ENCODE results near the gene BTBD19. TPM values are rescaled to one million over a fixed set of nuclear protein-coding genes. Genes with fewer than 3 reads are reported as not detected.

The BTBD19 gene
- total and polyA plus RNA-seq, 9 of the 15 experiments (the other 6 are each of a cell fraction or from before 2014, with no cell fraction given), result 0.22 to 2.0 (median 0.95) TPM

GRCh38 chr1:44826375-44827196 is 18.3 kb downstream of the BTBD19 start (continued):
- TF ChIP-seq, protein P1, sequence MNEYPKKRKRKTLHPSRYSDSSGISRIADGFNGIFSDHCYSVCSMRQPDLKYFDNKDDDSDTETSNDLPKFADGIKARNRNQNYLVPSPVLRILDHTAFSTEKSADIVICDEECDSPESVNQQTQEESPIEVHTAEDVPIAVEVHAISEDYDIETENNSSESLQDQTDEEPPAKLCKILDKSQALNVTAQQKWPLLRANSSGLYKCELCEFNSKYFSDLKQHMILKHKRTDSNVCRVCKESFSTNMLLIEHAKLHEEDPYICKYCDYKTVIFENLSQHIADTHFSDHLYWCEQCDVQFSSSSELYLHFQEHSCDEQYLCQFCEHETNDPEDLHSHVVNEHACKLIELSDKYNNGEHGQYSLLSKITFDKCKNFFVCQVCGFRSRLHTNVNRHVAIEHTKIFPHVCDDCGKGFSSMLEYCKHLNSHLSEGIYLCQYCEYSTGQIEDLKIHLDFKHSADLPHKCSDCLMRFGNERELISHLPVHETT (CRISPR knock-in tag; conservative IDR thresholded peaks at IDR 0.05 in 1 of 2, IDR thresholded peaks at IDR 0.05 in 1 of 2), result 0 out of 4 replicates have a peak, but pooled peaks of 1 of the 2 experiments have one; percentile 35
- TF ChIP-seq ELK1 (CRISPR knock-in tag; IDR thresholded peaks at IDR 0.05) (no peak), ATF7 (IDR thresholded peaks at IDR 0.05) (0 out of 2 replicates have a peak, but pooled peaks have one; percentile 18), SPI1 (IDR thresholded peaks at IDR 0.05; ENCODE audit: borderline replicate concordance, low read depth, low read length) (peak; percentile 50; the same call in 1 of the 2 replicates), PYGO2 (tag; IDR thresholded peaks at IDR 0.05) (no peak), RBBP5 (IDR thresholded peaks at IDR 0.05; ENCODE audit: borderline replicate concordance, insufficient read depth, low read length, poor library complexity, severe bottlenecking) (peak; percentile 23), FOSL1 (tag; conservative IDR thresholded peaks at IDR 0.05) (no peak), ZNF699 (CRISPR knock-in tag; IDR thresholded peaks at IDR 0.05; ENCODE audit: insufficient replicate concordance) (no peak), VEZF1 (CRISPR knock-in tag; IDR thresholded peaks at IDR 0.05) (peak; percentile 60), XRCC4 (IDR thresholded peaks at IDR 0.05; ENCODE audit: extremely low read depth, insufficient read depth, insufficient read length) (no peak), E2F6 (IDR thresholded peaks at IDR 0.05; ENCODE audit: borderline replicate concordance in 1 of 2, extremely low read depth in 1 of 2, insufficient read depth in 1 of 2, insufficient read length in 1 of 2, low read depth in 1 of 2, low read length in 1 of 2, poor library complexity in 1 of 2, severe bottlenecking in 1 of 2) (peak in 1 of 2 experiments; percentile 28)
- TF ChIP-seq, protein P2, sequence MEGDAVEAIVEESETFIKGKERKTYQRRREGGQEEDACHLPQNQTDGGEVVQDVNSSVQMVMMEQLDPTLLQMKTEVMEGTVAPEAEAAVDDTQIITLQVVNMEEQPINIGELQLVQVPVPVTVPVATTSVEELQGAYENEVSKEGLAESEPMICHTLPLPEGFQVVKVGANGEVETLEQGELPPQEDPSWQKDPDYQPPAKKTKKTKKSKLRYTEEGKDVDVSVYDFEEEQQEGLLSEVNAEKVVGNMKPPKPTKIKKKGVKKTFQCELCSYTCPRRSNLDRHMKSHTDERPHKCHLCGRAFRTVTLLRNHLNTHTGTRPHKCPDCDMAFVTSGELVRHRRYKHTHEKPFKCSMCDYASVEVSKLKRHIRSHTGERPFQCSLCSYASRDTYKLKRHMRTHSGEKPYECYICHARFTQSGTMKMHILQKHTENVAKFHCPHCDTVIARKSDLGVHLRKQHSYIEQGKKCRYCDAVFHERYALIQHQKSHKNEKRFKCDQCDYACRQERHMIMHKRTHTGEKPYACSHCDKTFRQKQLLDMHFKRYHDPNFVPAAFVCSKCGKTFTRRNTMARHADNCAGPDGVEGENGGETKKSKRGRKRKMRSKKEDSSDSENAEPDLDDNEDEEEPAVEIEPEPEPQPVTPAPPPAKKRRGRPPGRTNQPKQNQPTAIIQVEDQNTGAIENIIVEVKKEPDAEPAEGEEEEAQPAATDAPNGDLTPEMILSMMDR (IDR thresholded peaks at IDR 0.05 in 2 of 3, conservative IDR thresholded peaks at IDR 0.05 in 1 of 3; ENCODE audit: insufficient read depth in 2 of 3, low read depth in 1 of 3, low read length in 3 of 3), result 0 out of 6 replicates have a peak, but pooled peaks of 1 of the 3 experiments have one; percentile 6

All from K562 (cell line).